Stimulated activated CD4-positive, alpha-beta T cell treated with anti-CD3 and anti-CD28 coated beads, Interleukin-4, amount 100 ng/mL, for 1 hour (primary cell): Measurements from ENCODE around the gene NEFH.
"Not testable (repeated sequence)": the region's sequence is repeated elsewhere in the genome, so short reads cannot be mapped to it uniquely, and the experiment has no call there.

ENCODE experiments used
- DNase-seq: peaks from one replicate; pipeline ENCODE4 v3.0.0-alpha.2; 2020

Gene NEFH

GRCh38 chr22:29479417-29480261 lies at the start of gene NEFH:
Gene NEFH, plus strand, starts transcription at chr22:29480218. Its CDS starts 45 bp downstream, at chr22:29480263.
- DNase-seq = no peak

GRCh38 chr22:29431986-29432385 lies 48.0 kb upstream of the NEFH start:
- no peak for DNase-seq

- no peak for DNase-seq
Observed at GRCh38 chr22:29433856-29434255, 46.2 kb upstream of the NEFH start.

GRCh38 chr22:29434288-29434687 lies 45.7 kb upstream of the NEFH start:
- no peak for DNase-seq

GRCh38 chr22:29435236-29436136 lies 44.5 kb upstream of the NEFH start:
- no peak for DNase-seq

GRCh38 chr22:29438283-29438682 lies 41.7 kb upstream of the NEFH start, which contains the start of gene RFPL1:
Gene RFPL1, plus strand, starts transcription at chr22:29438583.
- DNase-seq = not testable (repeated sequence)

- no peak for DNase-seq
Observed at GRCh38 chr22:29442976-29443375, 37.0 kb upstream of the NEFH start.

GRCh38 chr22:29443452-29443851 lies 36.6 kb upstream of the NEFH start:
- no peak for DNase-seq

GRCh38 chr22:29443861-29444792 lies 35.9 kb upstream of the NEFH start:
- no peak for DNase-seq

- DNase-seq = no peak
Observed at GRCh38 chr22:29445508-29445907, 34.5 kb upstream of the NEFH start.

- no peak for DNase-seq
Observed at GRCh38 chr22:29447906-29448305, 32.1 kb upstream of the NEFH start.

- DNase-seq = no peak
Observed at GRCh38 chr22:29449296-29449875, 30.6 kb upstream of the NEFH start.

- no peak for DNase-seq
Observed at GRCh38 chr22:29450222-29450621, 29.8 kb upstream of the NEFH start.

- DNase-seq = no peak
Observed at GRCh38 chr22:29451863-29452262, 28.2 kb upstream of the NEFH start.

- no peak for DNase-seq
Observed at GRCh38 chr22:29454276-29454675, 25.7 kb upstream of the NEFH start.

GRCh38 chr22:29456211-29456671 lies 23.8 kb upstream of the NEFH start:
- DNase-seq = no peak

- DNase-seq = no peak
Observed at GRCh38 chr22:29457730-29458129, 22.3 kb upstream of the NEFH start.

- no peak for DNase-seq
Observed at GRCh38 chr22:29458551-29458950, 21.5 kb upstream of the NEFH start.

- no peak for DNase-seq
Observed at GRCh38 chr22:29459773-29460172, 20.2 kb upstream of the NEFH start.

GRCh38 chr22:29461263-29461662 lies 18.8 kb upstream of the NEFH start:
- DNase-seq = no peak

GRCh38 chr22:29463629-29464028 lies 16.4 kb upstream of the NEFH start:
- DNase-seq = no peak

- DNase-seq = no peak
Observed at GRCh38 chr22:29464581-29464980, 15.4 kb upstream of the NEFH start.
